Stimulated activated naive CD8-positive, alpha-beta T cell treated with anti-CD3 and anti-CD28 coated beads, Interleukin-15, Interleukin-2, amounts not matched to agents 100 ng/mL and 50 ng/mL, for 24 hours (primary cell): ENCODE measurements around the gene RBMS2.
"Not testable (repeated sequence)": the region's sequence is repeated elsewhere in the genome, so short reads cannot be mapped to it uniquely, and the experiment has no call there.

Source experiments
- H3K27ac Mint-ChIP-seq: one replicate; pipeline ENCODE4 v1.8.0; 2021; ENCODE audit warnings: mild to moderate bottlenecking, mixed read lengths
- H3K27me3 Mint-ChIP-seq: one replicate; pipeline ENCODE4 v1.8.0; 2021; ENCODE audit warnings: mixed read lengths
- H3K36me3 Mint-ChIP-seq: one replicate; pipeline ENCODE4 v1.8.0; 2021; ENCODE audit warnings: low read depth, mixed read lengths
- H3K4me1 Mint-ChIP-seq: one replicate; pipeline ENCODE4 v1.8.0; 2021; ENCODE audit warnings: low read depth, mixed read lengths
- H3K4me3 Mint-ChIP-seq: one replicate; pipeline ENCODE4 v1.8.0; 2021; ENCODE audit warnings: mild to moderate bottlenecking, mixed read lengths
- H3K9me3 Mint-ChIP-seq: one replicate; pipeline ENCODE4 v1.8.0; 2021; ENCODE audit warnings: mixed read lengths

The RBMS2 gene

GRCh38 chr12:56494481-56494880 lies 27.1 kb upstream of the RBMS2 start:
- H3K9me3 Mint-ChIP-seq, H3K27ac Mint-ChIP-seq, H3K36me3 Mint-ChIP-seq, H3K4me1 Mint-ChIP-seq, H3K4me3 Mint-ChIP-seq: not testable (repeated sequence)
- peaks cover 31% of the 10 kb centered on the region for H3K27me3 Mint-ChIP-seq

DNA sequence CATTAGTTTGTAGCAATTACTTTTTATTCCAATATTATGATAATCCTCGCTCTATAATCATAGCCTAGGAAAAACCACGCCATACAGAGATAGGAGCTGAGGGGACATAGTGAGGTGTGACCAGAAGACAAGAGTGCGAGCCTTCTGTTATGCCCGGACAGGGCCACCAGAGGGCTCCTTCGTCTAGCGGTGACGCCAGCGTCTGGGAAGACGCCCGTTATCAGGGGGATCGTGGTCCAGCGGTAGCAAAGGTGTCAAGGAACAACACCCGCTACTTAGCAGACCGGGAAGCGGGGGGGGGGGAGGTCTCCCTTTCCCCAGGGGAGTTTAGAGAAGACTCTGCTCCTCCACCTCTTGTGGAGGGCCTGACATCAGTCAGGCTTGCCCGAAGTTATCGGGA lies 24.9 kb upstream of the RBMS2 start:
- not testable (repeated sequence) for H3K27ac Mint-ChIP-seq, H3K36me3 Mint-ChIP-seq, H3K9me3 Mint-ChIP-seq, H3K27me3 Mint-ChIP-seq, H3K4me3 Mint-ChIP-seq, H3K4me1 Mint-ChIP-seq

DNA sequence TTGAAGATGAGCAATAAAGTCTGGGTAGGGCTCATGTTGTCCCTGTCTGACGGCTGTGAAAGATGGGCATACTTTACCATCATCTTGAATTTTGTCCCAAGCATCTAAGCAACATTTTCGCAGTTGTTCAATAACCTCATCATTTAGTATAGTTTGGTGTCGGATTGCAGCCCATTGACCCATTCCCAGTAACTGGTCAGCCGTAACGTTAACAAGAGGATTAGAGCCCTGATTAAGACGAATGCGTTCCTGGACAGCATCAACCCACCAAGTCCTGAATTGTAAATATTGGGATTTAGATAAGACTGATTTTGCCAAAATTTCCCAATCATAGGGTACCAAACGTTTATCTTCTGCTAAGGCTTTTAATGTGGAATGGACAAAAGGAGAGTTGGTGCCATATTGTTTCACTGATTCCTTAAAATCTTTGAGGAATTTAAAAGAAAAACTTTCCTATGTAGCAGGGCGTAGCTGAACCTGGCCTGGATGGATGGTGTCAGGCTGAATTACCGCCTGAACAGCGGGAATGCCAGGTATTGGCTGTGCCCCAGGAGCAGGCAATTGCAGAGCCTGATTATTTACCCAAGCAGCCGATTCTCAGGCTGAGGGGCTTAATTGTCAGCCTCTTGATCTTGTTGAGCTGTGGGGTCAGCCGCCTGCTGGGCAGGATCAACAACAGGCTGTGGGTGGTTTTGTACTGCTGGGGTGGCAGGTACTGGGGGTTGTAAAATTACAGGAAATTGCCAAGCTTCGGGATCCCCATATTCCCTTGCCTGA lies 23.3 kb upstream of the RBMS2 start:
- not testable (repeated sequence) for H3K9me3 Mint-ChIP-seq, H3K36me3 Mint-ChIP-seq, H3K27me3 Mint-ChIP-seq, H3K4me1 Mint-ChIP-seq, H3K27ac Mint-ChIP-seq, H3K4me3 Mint-ChIP-seq

- H3K27ac Mint-ChIP-seq, H3K36me3 Mint-ChIP-seq, H3K9me3 Mint-ChIP-seq, H3K4me1 Mint-ChIP-seq, H3K27me3 Mint-ChIP-seq, H3K4me3 Mint-ChIP-seq: not testable (repeated sequence)
Observed at GRCh38 chr12:56499452-56499851, 22.2 kb upstream of the RBMS2 start.

- H3K27me3 Mint-ChIP-seq, H3K9me3 Mint-ChIP-seq, H3K4me1 Mint-ChIP-seq, H3K36me3 Mint-ChIP-seq, H3K27ac Mint-ChIP-seq, H3K4me3 Mint-ChIP-seq: not testable (repeated sequence)
Observed at GRCh38 chr12:56499879-56500278, 21.7 kb upstream of the RBMS2 start.

- no peak overlapping the region for H3K4me3 Mint-ChIP-seq
- H3K27ac Mint-ChIP-seq, result no peak overlapping the region
- peaks cover 4% of the 10 kb centered on the region for H3K27me3 Mint-ChIP-seq
Observed at GRCh38 chr12:56510786-56511185, 10.8 kb upstream of the RBMS2 start.

GRCh38 chr12:56514014-56514318 lies 7.7 kb upstream of the RBMS2 start:
- H3K9me3 Mint-ChIP-seq, H3K27ac Mint-ChIP-seq, H3K4me3 Mint-ChIP-seq, H3K4me1 Mint-ChIP-seq, H3K27me3 Mint-ChIP-seq, H3K36me3 Mint-ChIP-seq: not testable (repeated sequence)

More at GRCh38 chr12:56510786-56511185, 10.8 kb upstream of the RBMS2 start:
- no peaks in the 10 kb centered on the region for H3K36me3 Mint-ChIP-seq
- H3K4me1 Mint-ChIP-seq, result no peaks in the 10 kb centered on the region
- H3K9me3 Mint-ChIP-seq, result no peaks in the 10 kb centered on the region

GRCh38 chr12:56517854-56518253 lies 3.8 kb upstream of the RBMS2 start:
- peaks cover 28% of the 10 kb centered on the region for H3K4me1 Mint-ChIP-seq

GRCh38 chr12:56518570-56518969 lies 3.0 kb upstream of the RBMS2 start:
- Mint-ChIP-seq H3K4me3 (no peak overlapping the region), H3K9me3 (no peaks in the 10 kb centered on the region), H3K27me3 (no peaks in the 10 kb centered on the region), H3K4me1 (peaks cover 31% of the 10 kb centered on the region), H3K36me3 (no peaks in the 10 kb centered on the region), H3K27ac (no peak overlapping the region)

More at GRCh38 chr12:56517854-56518253, 3.8 kb upstream of the RBMS2 start:
- Mint-ChIP-seq H3K27me3 (no peaks in the 10 kb centered on the region), H3K9me3 (no peaks in the 10 kb centered on the region), H3K27ac (no peak overlapping the region), H3K4me3 (no peak overlapping the region), H3K36me3 (no peaks in the 10 kb centered on the region)

DNA sequence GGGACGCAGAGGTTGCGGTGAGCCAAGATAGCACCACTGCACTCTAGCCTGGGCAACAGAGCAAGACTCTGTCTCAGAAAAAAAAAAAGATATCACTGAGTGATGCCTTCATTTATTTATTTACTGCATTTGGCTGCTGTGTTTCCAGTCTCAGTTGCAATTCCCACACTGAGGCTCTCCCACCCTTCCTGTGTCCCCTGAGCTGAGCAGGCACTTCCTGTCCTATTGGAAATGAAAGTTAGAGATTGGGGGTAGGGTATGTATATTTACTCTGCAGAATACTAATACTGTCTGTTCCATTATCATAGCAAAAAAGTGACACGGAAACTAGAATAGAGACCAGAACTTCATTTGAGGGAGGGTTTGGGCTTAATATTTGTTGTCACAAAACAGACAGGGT lies 1.6 kb upstream of the RBMS2 start:
- H3K27ac Mint-ChIP-seq, result no peak overlapping the region
- H3K4me1 Mint-ChIP-seq, result peaks cover 31% of the 10 kb centered on the region
- no peaks in the 10 kb centered on the region for H3K36me3 Mint-ChIP-seq
- H3K9me3 Mint-ChIP-seq, result no peaks in the 10 kb centered on the region
- H3K27me3 Mint-ChIP-seq, result no peaks in the 10 kb centered on the region
- no peak overlapping the region for H3K4me3 Mint-ChIP-seq

- H3K4me1 Mint-ChIP-seq, result peaks cover 31% of the 10 kb centered on the region
- H3K9me3 Mint-ChIP-seq, result no peaks in the 10 kb centered on the region
- no peak overlapping the region for H3K27ac Mint-ChIP-seq
- H3K4me3 Mint-ChIP-seq, result peak overlapping the region; percentile 71
- no peaks in the 10 kb centered on the region for H3K36me3 Mint-ChIP-seq
- H3K27me3 Mint-ChIP-seq, result no peaks in the 10 kb centered on the region
Observed at GRCh38 chr12:56520506-56520905, 1.1 kb upstream of the RBMS2 start.

- H3K27ac Mint-ChIP-seq, result no peak overlapping the region
Observed at GRCh38 chr12:56521209-56521589, 421 bp upstream of the RBMS2 start.

GRCh38 chr12:56522411-56523193 lies 982 bp downstream of the RBMS2 start:
- H3K4me3 Mint-ChIP-seq, result peak overlapping the region; percentile 68
- peak overlapping the region; percentile 38 for H3K27ac Mint-ChIP-seq
- H3K36me3 Mint-ChIP-seq, result no peaks in the 10 kb centered on the region
- peaks cover 31% of the 10 kb centered on the region for H3K4me1 Mint-ChIP-seq
- no peaks in the 10 kb centered on the region for H3K27me3 Mint-ChIP-seq
- no peaks in the 10 kb centered on the region for H3K9me3 Mint-ChIP-seq

More at GRCh38 chr12:56521209-56521589, 421 bp upstream of the RBMS2 start:
- H3K9me3 Mint-ChIP-seq, result no peaks in the 10 kb centered on the region
- peak overlapping the region; percentile 71 for H3K4me3 Mint-ChIP-seq
- H3K27me3 Mint-ChIP-seq, result no peaks in the 10 kb centered on the region
- H3K36me3 Mint-ChIP-seq, result no peaks in the 10 kb centered on the region
- peaks cover 31% of the 10 kb centered on the region for H3K4me1 Mint-ChIP-seq

- no peaks in the 10 kb centered on the region for H3K36me3 Mint-ChIP-seq
- H3K27ac Mint-ChIP-seq, result no peak overlapping the region
- no peaks in the 10 kb centered on the region for H3K27me3 Mint-ChIP-seq
- no peaks in the 10 kb centered on the region for H3K9me3 Mint-ChIP-seq
- H3K4me1 Mint-ChIP-seq, result no peaks in the 10 kb centered on the region
- no peak overlapping the region for H3K4me3 Mint-ChIP-seq
Observed at GRCh38 chr12:56528846-56529245, 7.2 kb downstream of the RBMS2 start.

GRCh38 chr12:56529656-56530055 lies 8.0 kb downstream of the RBMS2 start:
- no peaks in the 10 kb centered on the region for H3K36me3 Mint-ChIP-seq
- H3K4me3 Mint-ChIP-seq, result no peak overlapping the region
- H3K27me3 Mint-ChIP-seq, result no peaks in the 10 kb centered on the region
- no peaks in the 10 kb centered on the region for H3K4me1 Mint-ChIP-seq
- H3K27ac Mint-ChIP-seq, result no peak overlapping the region
- H3K9me3 Mint-ChIP-seq, result no peaks in the 10 kb centered on the region
